Retina (tissue), 1 donor: Measurements from ENCODE around the gene ZNF606.
"Not testable (repeated sequence)": the region's sequence is repeated elsewhere in the genome, so short reads cannot be mapped to it uniquely, and the experiment has no call there.

Source experiments
- DNase-seq: peaks from one replicate; pipeline ENCODE4 v3.0.0-alpha.2; 2016

The ZNF606 gene

GRCh38 chr19:58009666-58010301 is 7.2 kb upstream of the ZNF606 start:
- DNase-seq, result peak; percentile 96

GRCh38 chr19:58009301-58009665 is 6.7 kb upstream of the ZNF606 start:
- DNase-seq, result no peak

- DNase-seq, result not testable (repeated sequence)
Measured at GRCh38 chr19:58008877-58009276, 6.3 kb upstream of the ZNF606 start.

- DNase-seq, result no peak
Measured at GRCh38 chr19:58007285-58007684, 4.7 kb upstream of the ZNF606 start.

GRCh38 chr19:58003174-58003828 is 681 bp upstream of the ZNF606 start:
- no peak for DNase-seq

- DNase-seq, result no peak
Measured at GRCh38 chr19:58001895-58002369, 688 bp downstream of the ZNF606 start.

GRCh38 chr19:58000677-58001076 is 1.9 kb downstream of the ZNF606 start:
- no peak for DNase-seq

- DNase-seq, result no peak
Measured at GRCh38 chr19:57992841-57993240, 9.8 kb downstream of the ZNF606 start.

- DNase-seq, result no peak
Measured at GRCh38 chr19:57978586-57979289, 23.9 kb downstream of the ZNF606 start.

- DNase-seq, result no peak
Measured at GRCh38 chr19:57974434-57974833, 28.2 kb downstream of the ZNF606 start, which contains the start of gene C19orf18. Gene C19orf18, minus strand, starts transcription at chr19:57974534. Its CDS starts 102 bp downstream, at chr19:57974432.

- DNase-seq, result no peak
Measured at GRCh38 chr19:57964761-57965160, 37.9 kb downstream of the ZNF606 start.

- DNase-seq, result no peak
Measured at GRCh38 chr19:57961785-57962184, 40.8 kb downstream of the ZNF606 start.

GRCh38 chr19:57954996-57955395 is 47.6 kb downstream of the ZNF606 start:
- no peak for DNase-seq

GRCh38 chr19:57949702-57950101 is 52.9 kb downstream of the ZNF606 start:
- DNase-seq, result no peak

- no peak for DNase-seq
Measured at GRCh38 chr19:57949296-57949695, 53.3 kb downstream of the ZNF606 start.

GRCh38 chr19:57947419-57948134 is 55.0 kb downstream of the ZNF606 start, which contains the start of gene ZNF256:
Gene ZNF256, minus strand, starts transcription at chr19:57947706. Its CDS starts 232 bp downstream, at chr19:57947474.
- peak; percentile 94 for DNase-seq

- no peak for DNase-seq
Measured at GRCh38 chr19:57947088-57947418, 55.6 kb downstream of the ZNF606 start.

- DNase-seq, result no peak
Measured at GRCh38 chr19:57946316-57946715, 56.3 kb downstream of the ZNF606 start.

GRCh38 chr19:57941593-57941992 is 61.0 kb downstream of the ZNF606 start:
- DNase-seq, result no peak

- no peak for DNase-seq
Measured at GRCh38 chr19:57935731-57936130, 66.9 kb downstream of the ZNF606 start.

GRCh38 chr19:57934820-57935665 is 67.6 kb downstream of the ZNF606 start, which contains the start of gene ZNF418:
Gene ZNF418, minus strand, starts transcription at chr19:57935402. Its CDS starts 1,580 bp downstream, at chr19:57933822.
- peak; percentile 88 for DNase-seq

- DNase-seq, result no peak
Measured at GRCh38 chr19:57927587-57927986, 75.0 kb downstream of the ZNF606 start.
